Osteocyte (in vitro differentiated cells): ENCODE data around the gene SLCO2A1. TPM values are rescaled to one million over a fixed set of nuclear protein-coding genes. Genes with fewer than 3 reads are reported as not detected.
A peak's percentile ranks its signal among the peaks of the same experiment; 100 is the strongest.

Experiments
- DNase-seq: peaks from one replicate; pipeline ENCODE4 v3.0.0; 2021; ENCODE audit warnings: mixed read lengths; ENCODE audit not compliant: unreplicated experiment; ENCODE audit errors: extremely low spot score
- H3K27ac Mint-ChIP-seq: one replicate; pipeline ENCODE4 v1.8.0; 2021; ENCODE audit warnings: mild to moderate bottlenecking, mixed read lengths; ENCODE audit not compliant: unreplicated experiment
- H3K27me3 Mint-ChIP-seq: one replicate; pipeline ENCODE4 v1.8.0; 2021; ENCODE audit warnings: mixed read lengths; ENCODE audit not compliant: unreplicated experiment
- H3K36me3 Mint-ChIP-seq: one replicate; pipeline ENCODE4 v1.8.0; 2021; ENCODE audit warnings: mixed read lengths; ENCODE audit not compliant: unreplicated experiment
- H3K4me1 Mint-ChIP-seq: one replicate; pipeline ENCODE4 v1.8.0; 2021; ENCODE audit warnings: mixed read lengths; ENCODE audit not compliant: unreplicated experiment
- H3K4me3 Mint-ChIP-seq: one replicate; pipeline ENCODE4 v1.8.0; 2021; ENCODE audit warnings: mild to moderate bottlenecking, moderate library complexity, mixed read lengths; ENCODE audit not compliant: unreplicated experiment
- H3K9me3 Mint-ChIP-seq: one replicate; pipeline ENCODE4 v1.8.0; 2021; ENCODE audit warnings: mixed read lengths; ENCODE audit not compliant: unreplicated experiment
- CTCF ChIP-seq: fragments of 200-600 bp; sonication (generic); IDR thresholded peaks from 2 replicates; pipeline ENCODE4 v1.5.0; 2021; ENCODE audit warnings: antibody characterized with exemption, mild to moderate bottlenecking, moderate library complexity
- total RNA-seq: library from RNA; stranded (reverse); gene quantifications from 2 replicates; pipeline ENCODE4 v1.2.1, GENCODE V29; 2021

SLCO2A1 gene
- total RNA-seq, 1 donor from 2014 or later, result 9.8 TPM

- no peak for TF ChIP-seq CTCF
- H3K4me3 Mint-ChIP-seq, result peak within 1 kb of the TSS; percentile 81
- DNase-seq, result no peak
- H3K27ac Mint-ChIP-seq, result peak within 1 kb of the TSS; percentile 75
- H3K27me3 Mint-ChIP-seq, result peaks cover 27% of the 10 kb centered on the region
- no peaks in the 10 kb centered on the region for H3K9me3 Mint-ChIP-seq
- H3K36me3 Mint-ChIP-seq, result no peaks in the 10 kb centered on the region
- peaks cover 3% of the 10 kb centered on the region for H3K4me1 Mint-ChIP-seq
Observed at GRCh38 chr3:133895208-133896001, 134.3 kb downstream of the SLCO2A1 start, which contains the start of gene RAB6B. TSS of gene RAB6B (minus strand) at chr3:133895882. CDS start at chr3:133895466, 416 bp downstream.

- Mint-ChIP-seq H3K4me3 (peak overlapping the region; percentile 59), H3K36me3 (no peaks in the 10 kb centered on the region)
- no peak for TF ChIP-seq CTCF
Observed at GRCh38 chr3:133894353-133895207, 135.1 kb downstream of the SLCO2A1 start.

GRCh38 chr3:133893683-133894352 is 135.9 kb downstream of the SLCO2A1 start:
- Mint-ChIP-seq H3K4me1 (peaks cover 3% of the 10 kb centered on the region), H3K4me3 (peak overlapping the region; percentile 30), H3K9me3 (no peaks in the 10 kb centered on the region), H3K27ac (no peak overlapping the region), H3K36me3 (no peaks in the 10 kb centered on the region), H3K27me3 (peaks cover 15% of the 10 kb centered on the region)
- no peak for TF ChIP-seq CTCF
- DNase-seq, result peak; percentile 56

More at GRCh38 chr3:133894353-133895207, 135.1 kb downstream of the SLCO2A1 start:
- peaks cover 3% of the 10 kb centered on the region for H3K4me1 Mint-ChIP-seq
- H3K27me3 Mint-ChIP-seq, result peaks cover 19% of the 10 kb centered on the region
- no peak for DNase-seq
- H3K9me3 Mint-ChIP-seq, result no peaks in the 10 kb centered on the region
- no peak overlapping the region for H3K27ac Mint-ChIP-seq

DNA sequence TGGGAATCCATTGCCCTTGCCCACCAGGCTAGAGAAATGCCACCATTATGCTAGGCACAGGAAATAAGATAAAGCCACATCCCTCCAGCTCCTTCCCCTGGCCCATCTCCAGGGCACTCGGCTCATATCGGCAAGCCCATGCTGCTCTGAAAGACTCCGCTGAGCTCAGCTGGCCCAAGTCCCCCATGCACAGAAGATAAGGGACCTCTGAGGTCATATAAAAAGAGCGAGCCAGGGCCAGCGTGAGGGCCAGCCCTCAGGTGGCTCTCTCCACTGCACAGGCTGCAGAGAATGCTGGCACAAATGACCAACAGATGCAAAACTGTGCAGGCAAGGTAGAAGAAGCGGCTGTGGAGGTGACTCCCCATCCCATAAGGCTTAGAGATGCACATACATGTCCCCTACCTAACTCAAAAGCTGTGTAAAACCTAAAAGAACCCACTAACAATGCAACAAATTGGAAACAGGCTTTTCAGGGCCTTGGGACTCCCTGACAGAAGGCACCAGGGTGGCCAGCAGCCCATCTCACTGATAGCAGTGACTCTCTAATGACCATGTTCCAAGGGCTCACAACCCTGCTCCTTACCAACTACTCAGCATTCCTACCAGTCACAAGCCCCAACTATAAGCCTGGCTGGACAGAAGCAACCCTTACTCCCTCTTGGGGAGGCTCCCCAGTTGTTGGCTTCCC is 137.0 kb downstream of the SLCO2A1 start:
- Mint-ChIP-seq H3K27ac (no peak overlapping the region), H3K4me1 (peaks cover 3% of the 10 kb centered on the region), H3K27me3 (peaks cover 13% of the 10 kb centered on the region), H3K36me3 (no peaks in the 10 kb centered on the region), H3K4me3 (no peak overlapping the region), H3K9me3 (no peaks in the 10 kb centered on the region)
- no peak for DNase-seq
- TF ChIP-seq CTCF, result no peak
